ENCODE data around the gene IFT52.
"Not testable (repeated sequence)": the region's sequence is repeated elsewhere in the genome, so short reads cannot be mapped to it uniquely, and the experiment has no call there.

Gene IFT52

GRCh38 chr20:43568706-43569105, 22.0 kb upstream of the IFT52 start:
- no peak for DNase-seq (ENCODE audit: low read depth)

GRCh38 chr20:43569282-43569681, 21.5 kb upstream of the IFT52 start:
- no peak for DNase-seq (ENCODE audit: low read depth)

GRCh38 chr20:43570496-43570895, 20.2 kb upstream of the IFT52 start:
- DNase-seq (ENCODE audit: low read depth): no peak

- DNase-seq (ENCODE audit: low read depth): no peak
These were observed 19.4 kb upstream of the IFT52 start for GRCh38 chr20:43571310-43571709.

- DNase-seq (ENCODE audit: low read depth): no peak
These were observed 19.0 kb upstream of the IFT52 start for GRCh38 chr20:43571771-43572170.

GRCh38 chr20:43572891-43573290, 17.8 kb upstream of the IFT52 start:
- no peak for DNase-seq (ENCODE audit: low read depth)

- DNase-seq (ENCODE audit: low read depth): no peak
These were observed 14.6 kb upstream of the IFT52 start for GRCh38 chr20:43576108-43576507.

- no peak for DNase-seq (ENCODE audit: low read depth)
These were observed 10.6 kb upstream of the IFT52 start for GRCh38 chr20:43579861-43580793.

- no peak for DNase-seq (ENCODE audit: low read depth)
These were observed 7.4 kb upstream of the IFT52 start for GRCh38 chr20:43583133-43583864.

- DNase-seq (ENCODE audit: low read depth): no peak
These were observed 6.7 kb upstream of the IFT52 start for GRCh38 chr20:43583982-43584432.

GRCh38 chr20:43584448-43585136, 6.1 kb upstream of the IFT52 start:
- no peak for DNase-seq (ENCODE audit: low read depth)

GRCh38 chr20:43586641-43587040, 4.1 kb upstream of the IFT52 start:
- no peak for DNase-seq (ENCODE audit: low read depth)

GRCh38 chr20:43588526-43588925, 2.2 kb upstream of the IFT52 start:
- not testable (repeated sequence) for DNase-seq (ENCODE audit: low read depth)

- DNase-seq (ENCODE audit: low read depth): no peak
These were observed 723 bp upstream of the IFT52 start for GRCh38 chr20:43590036-43590391.

GRCh38 chr20:43601960-43602359, 11.2 kb downstream of the IFT52 start:
- not testable (repeated sequence) for DNase-seq (ENCODE audit: low read depth)

GRCh38 chr20:43603124-43603523, 12.4 kb downstream of the IFT52 start:
- no peak for DNase-seq (ENCODE audit: low read depth)

- no peak for DNase-seq (ENCODE audit: low read depth)
These were observed 15.0 kb downstream of the IFT52 start for GRCh38 chr20:43605715-43606114.

GRCh38 chr20:43607278-43607677, 16.5 kb downstream of the IFT52 start:
- not testable (repeated sequence) for DNase-seq (ENCODE audit: low read depth)

- DNase-seq (ENCODE audit: low read depth): no peak
These were observed 40.9 kb downstream of the IFT52 start for GRCh38 chr20:43631598-43631997.

GRCh38 chr20:43636429-43636828, 45.7 kb downstream of the IFT52 start:
- no peak for DNase-seq (ENCODE audit: low read depth)

- DNase-seq (ENCODE audit: low read depth): no peak
These were observed 51.8 kb downstream of the IFT52 start for GRCh38 chr20:43642548-43642947.

GRCh38 chr20:43650997-43651525, 60.3 kb downstream of the IFT52 start:
- DNase-seq (ENCODE audit: low read depth): no peak

Data from activated T-helper 1 cell treated with Interleukin-2 at 50 U/mL for 16 hours (primary cell).